Activated naive CD8-positive, alpha-beta T cell treated with anti-CD3 and anti-CD28 coated beads, Interleukin-2, amount 50 U/mL, for 24 hours (primary cell): Measurements from ENCODE around the gene SRP54.
A peak's percentile ranks its signal among the peaks of the same experiment; 100 is the strongest.

Experiments
- ATAC-seq: fragments of 150-1000 bp; cut with Tn5 transposase; one replicate; pipeline ENCODE4 v1.10.0; 2021
- DNase-seq: peaks from one replicate; pipeline ENCODE4 v3.0.0; 2021
- H3K27ac Mint-ChIP-seq: one replicate; pipeline ENCODE4 v1.8.0; 2021; ENCODE audit warnings: mild to moderate bottlenecking, mixed read lengths
- H3K27me3 Mint-ChIP-seq: one replicate; pipeline ENCODE4 v1.8.0; 2021; ENCODE audit warnings: mixed read lengths
- H3K36me3 Mint-ChIP-seq: one replicate; pipeline ENCODE4 v1.8.0; 2021; ENCODE audit warnings: low read depth, mixed read lengths
- H3K4me1 Mint-ChIP-seq: one replicate; pipeline ENCODE4 v1.8.0; 2021; ENCODE audit warnings: mixed read lengths
- H3K4me3 Mint-ChIP-seq: one replicate; pipeline ENCODE4 v1.8.0; 2021; ENCODE audit warnings: mild to moderate bottlenecking, moderate library complexity, mixed read lengths
- H3K9me3 Mint-ChIP-seq: one replicate; pipeline ENCODE4 v1.8.0; 2021; ENCODE audit warnings: mixed read lengths

The SRP54 gene

GRCh38 chr14:34970665-34971064, 12.1 kb upstream of the SRP54 start:
- Mint-ChIP-seq H3K36me3 (peaks cover 19% of the 10 kb centered on the region), H3K9me3 (no peaks in the 10 kb centered on the region), H3K27ac (no peak overlapping the region), H3K4me3 (no peak overlapping the region), H3K4me1 (peaks cover 33% of the 10 kb centered on the region), H3K27me3 (no peaks in the 10 kb centered on the region)
- DNase-seq (no peak), ATAC-seq (no peak)

GRCh38 chr14:34971381-34971780, 11.4 kb upstream of the SRP54 start:
- Mint-ChIP-seq H3K27ac (no peak overlapping the region), H3K36me3 (peaks cover 19% of the 10 kb centered on the region), H3K9me3 (no peaks in the 10 kb centered on the region), H3K4me1 (peaks cover 27% of the 10 kb centered on the region), H3K27me3 (no peaks in the 10 kb centered on the region), H3K4me3 (no peak overlapping the region)
- DNase-seq, result no peak
- no peak for ATAC-seq

- H3K9me3 Mint-ChIP-seq, result no peaks in the 10 kb centered on the region
- peaks cover 22% of the 10 kb centered on the region for H3K36me3 Mint-ChIP-seq
- no peak for ATAC-seq
- no peak overlapping the region for H3K4me3 Mint-ChIP-seq
- DNase-seq, result no peak
- no peak overlapping the region for H3K27ac Mint-ChIP-seq
- H3K4me1 Mint-ChIP-seq, result peaks cover 23% of the 10 kb centered on the region
- no peaks in the 10 kb centered on the region for H3K27me3 Mint-ChIP-seq
These were observed 11.0 kb upstream of the SRP54 start for GRCh38 chr14:34971801-34972200.

GRCh38 chr14:34978444-34978843, 4.3 kb upstream of the SRP54 start:
- H3K36me3 Mint-ChIP-seq, result peaks cover 3% of the 10 kb centered on the region
- ATAC-seq, result no peak

GRCh38 chr14:34980337-34980900, 2.4 kb upstream of the SRP54 start:
- no peak overlapping the region for H3K4me3 Mint-ChIP-seq
- no peak overlapping the region for H3K27ac Mint-ChIP-seq
- no peak for ATAC-seq
- no peaks in the 10 kb centered on the region for H3K9me3 Mint-ChIP-seq
- no peak for DNase-seq
- H3K27me3 Mint-ChIP-seq, result no peaks in the 10 kb centered on the region
- peaks cover 6% of the 10 kb centered on the region for H3K4me1 Mint-ChIP-seq
- H3K36me3 Mint-ChIP-seq, result peaks cover 10% of the 10 kb centered on the region

More at GRCh38 chr14:34978444-34978843, 4.3 kb upstream of the SRP54 start:
- H3K27ac Mint-ChIP-seq, result no peak overlapping the region
- DNase-seq, result no peak
- H3K9me3 Mint-ChIP-seq, result no peaks in the 10 kb centered on the region
- no peaks in the 10 kb centered on the region for H3K27me3 Mint-ChIP-seq
- H3K4me3 Mint-ChIP-seq, result no peak overlapping the region
- H3K4me1 Mint-ChIP-seq, result peaks cover 12% of the 10 kb centered on the region

- H3K27ac Mint-ChIP-seq, result no peak overlapping the region
- ATAC-seq (peak; percentile 13), DNase-seq (peak; percentile 33)
- peaks cover 8% of the 10 kb centered on the region for H3K4me1 Mint-ChIP-seq
- peaks cover 10% of the 10 kb centered on the region for H3K36me3 Mint-ChIP-seq
- no peaks in the 10 kb centered on the region for H3K27me3 Mint-ChIP-seq
- no peak overlapping the region for H3K4me3 Mint-ChIP-seq
- H3K9me3 Mint-ChIP-seq, result no peaks in the 10 kb centered on the region
These were observed 910 bp upstream of the SRP54 start for GRCh38 chr14:34981743-34982420.

GRCh38 chr14:34983148-34983760, 462 bp downstream of the SRP54 start:
- Mint-ChIP-seq H3K36me3 (peaks cover 10% of the 10 kb centered on the region), H3K27ac (no peak overlapping the region), H3K9me3 (no peaks in the 10 kb centered on the region), H3K27me3 (no peaks in the 10 kb centered on the region), H3K4me3 (no peak overlapping the region), H3K4me1 (peaks cover 15% of the 10 kb centered on the region)
- ATAC-seq (peak; percentile 34), DNase-seq (no peak)

- Mint-ChIP-seq H3K27me3 (no peaks in the 10 kb centered on the region), H3K4me3 (no peak overlapping the region), H3K4me1 (peaks cover 18% of the 10 kb centered on the region), H3K27ac (no peak overlapping the region), H3K36me3 (peaks cover 10% of the 10 kb centered on the region), H3K9me3 (no peaks in the 10 kb centered on the region)
- ATAC-seq (no peak), DNase-seq (no peak)
These were observed 994 bp downstream of the SRP54 start for GRCh38 chr14:34983786-34984185.

- H3K27ac Mint-ChIP-seq, result no peak overlapping the region
- H3K9me3 Mint-ChIP-seq, result no peaks in the 10 kb centered on the region
- H3K27me3 Mint-ChIP-seq, result no peaks in the 10 kb centered on the region
- peak overlapping the region; percentile 58 for H3K4me3 Mint-ChIP-seq
- ATAC-seq (no peak), DNase-seq (no peak)
- peaks cover 20% of the 10 kb centered on the region for H3K4me1 Mint-ChIP-seq
- peaks cover 10% of the 10 kb centered on the region for H3K36me3 Mint-ChIP-seq
These were observed 2.9 kb downstream of the SRP54 start for GRCh38 chr14:34985740-34986139.

- H3K27me3 Mint-ChIP-seq, result no peaks in the 10 kb centered on the region
- no peak for ATAC-seq
- peaks cover 22% of the 10 kb centered on the region for H3K4me1 Mint-ChIP-seq
- no peak overlapping the region for H3K27ac Mint-ChIP-seq
- no peaks in the 10 kb centered on the region for H3K9me3 Mint-ChIP-seq
- DNase-seq, result no peak
- no peak overlapping the region for H3K4me3 Mint-ChIP-seq
- peaks cover 10% of the 10 kb centered on the region for H3K36me3 Mint-ChIP-seq
These were observed 4.4 kb downstream of the SRP54 start for GRCh38 chr14:34987180-34987579.

GRCh38 chr14:34989762-34990161, 7.0 kb downstream of the SRP54 start:
- H3K4me3 Mint-ChIP-seq, result no peak overlapping the region

GRCh38 chr14:34993426-34993825, 10.6 kb downstream of the SRP54 start:
- H3K36me3 Mint-ChIP-seq, result peaks cover 9% of the 10 kb centered on the region
- ATAC-seq (no peak), DNase-seq (no peak)
- no peaks in the 10 kb centered on the region for H3K9me3 Mint-ChIP-seq
- H3K27ac Mint-ChIP-seq, result no peak overlapping the region
- H3K4me3 Mint-ChIP-seq, result no peak overlapping the region
- no peaks in the 10 kb centered on the region for H3K27me3 Mint-ChIP-seq
- peaks cover 25% of the 10 kb centered on the region for H3K4me1 Mint-ChIP-seq

More at GRCh38 chr14:34989762-34990161, 7.0 kb downstream of the SRP54 start:
- no peak overlapping the region for H3K27ac Mint-ChIP-seq
- no peak for DNase-seq
- H3K36me3 Mint-ChIP-seq, result peaks cover 7% of the 10 kb centered on the region
- no peak for ATAC-seq
- H3K27me3 Mint-ChIP-seq, result no peaks in the 10 kb centered on the region
- peaks cover 33% of the 10 kb centered on the region for H3K4me1 Mint-ChIP-seq
- H3K9me3 Mint-ChIP-seq, result no peaks in the 10 kb centered on the region

GRCh38 chr14:34994668-34995067, 11.9 kb downstream of the SRP54 start:
- Mint-ChIP-seq H3K4me1 (peaks cover 18% of the 10 kb centered on the region), H3K27me3 (no peaks in the 10 kb centered on the region), H3K36me3 (peaks cover 13% of the 10 kb centered on the region), H3K4me3 (no peak overlapping the region), H3K9me3 (no peaks in the 10 kb centered on the region), H3K27ac (no peak overlapping the region)
- ATAC-seq (no peak), DNase-seq (no peak)

- Mint-ChIP-seq H3K4me1 (peaks cover 8% of the 10 kb centered on the region), H3K9me3 (no peaks in the 10 kb centered on the region), H3K27ac (no peak overlapping the region), H3K36me3 (peaks cover 25% of the 10 kb centered on the region), H3K27me3 (no peaks in the 10 kb centered on the region), H3K4me3 (no peak overlapping the region)
- DNase-seq (no peak), ATAC-seq (no peak)
These were observed 15.0 kb downstream of the SRP54 start for GRCh38 chr14:34997762-34998161.

GRCh38 chr14:34999500-34999899, 16.7 kb downstream of the SRP54 start:
- ATAC-seq (no peak), DNase-seq (no peak)
- Mint-ChIP-seq H3K27ac (no peak overlapping the region), H3K4me1 (peaks cover 2% of the 10 kb centered on the region), H3K36me3 (peaks cover 29% of the 10 kb centered on the region), H3K27me3 (no peaks in the 10 kb centered on the region), H3K4me3 (no peak overlapping the region), H3K9me3 (no peaks in the 10 kb centered on the region)
